ENCODE measurements around the gene XPR1. TPM values are rescaled to one million over a fixed set of nuclear protein-coding genes. Genes with fewer than 3 reads are reported as not detected.

The XPR1 gene
- total RNA-seq, 1 donor from 2014 or later = 71.8 TPM

DNA sequence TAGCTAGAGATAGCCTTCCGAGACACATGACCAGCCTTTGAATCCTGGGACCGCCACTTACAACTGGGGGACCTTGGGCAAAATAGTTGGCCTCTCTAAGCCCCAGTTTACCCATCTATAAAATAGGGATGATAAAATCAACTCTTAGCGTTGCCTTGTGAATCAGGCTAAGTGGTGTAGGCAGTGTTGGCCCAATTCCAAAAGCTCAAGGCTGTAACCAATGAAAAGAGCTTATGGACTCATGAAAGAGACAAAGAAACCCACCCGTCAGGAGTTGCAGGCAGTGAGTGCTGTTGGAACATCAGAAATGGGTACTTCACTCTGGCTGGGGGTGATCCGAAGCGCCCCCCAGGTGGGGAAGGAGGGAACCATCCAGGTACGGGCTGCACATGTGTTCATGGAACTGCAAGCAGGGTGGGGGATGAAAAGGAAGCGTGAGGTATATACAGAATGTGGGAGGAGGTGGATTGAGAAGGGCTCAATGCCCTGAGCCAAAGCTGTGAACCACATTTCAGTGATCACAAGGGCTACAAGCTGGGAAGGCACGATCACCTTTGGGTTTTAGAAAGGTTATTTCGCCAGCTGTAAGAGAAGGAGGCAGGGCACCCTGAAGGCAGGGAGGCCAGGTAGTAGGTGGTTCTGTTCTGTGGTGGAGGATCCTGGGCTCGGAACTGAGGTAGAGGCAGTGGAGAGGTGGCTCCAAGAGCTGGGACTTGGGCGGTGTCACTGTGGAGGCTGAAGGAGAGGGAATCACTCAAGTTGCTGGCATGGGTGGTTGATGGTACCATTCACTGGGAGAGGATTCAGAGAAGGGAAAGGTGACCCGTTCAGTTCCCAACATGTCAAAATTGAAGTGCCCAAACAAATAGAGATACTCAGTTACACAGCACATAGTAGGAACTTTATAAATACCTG, 269.5 kb downstream of the XPR1 start:
- H3K4me3 Mint-ChIP-seq (ENCODE audit: unreplicated experiment) = no peak overlapping the region
- peaks cover 4% of the 10 kb centered on the region for H3K36me3 Mint-ChIP-seq (ENCODE audit: low read depth, unreplicated experiment)
- no peaks in the 10 kb centered on the region for H3K9me3 Mint-ChIP-seq (ENCODE audit: unreplicated experiment)
- peaks cover 6% of the 10 kb centered on the region for H3K4me1 Mint-ChIP-seq (ENCODE audit: unreplicated experiment)
- DNase-seq (ENCODE audit: low spot score) = no peak
- no peak overlapping the region for H3K27ac Mint-ChIP-seq (ENCODE audit: unreplicated experiment)
- TF ChIP-seq, protein P1, sequence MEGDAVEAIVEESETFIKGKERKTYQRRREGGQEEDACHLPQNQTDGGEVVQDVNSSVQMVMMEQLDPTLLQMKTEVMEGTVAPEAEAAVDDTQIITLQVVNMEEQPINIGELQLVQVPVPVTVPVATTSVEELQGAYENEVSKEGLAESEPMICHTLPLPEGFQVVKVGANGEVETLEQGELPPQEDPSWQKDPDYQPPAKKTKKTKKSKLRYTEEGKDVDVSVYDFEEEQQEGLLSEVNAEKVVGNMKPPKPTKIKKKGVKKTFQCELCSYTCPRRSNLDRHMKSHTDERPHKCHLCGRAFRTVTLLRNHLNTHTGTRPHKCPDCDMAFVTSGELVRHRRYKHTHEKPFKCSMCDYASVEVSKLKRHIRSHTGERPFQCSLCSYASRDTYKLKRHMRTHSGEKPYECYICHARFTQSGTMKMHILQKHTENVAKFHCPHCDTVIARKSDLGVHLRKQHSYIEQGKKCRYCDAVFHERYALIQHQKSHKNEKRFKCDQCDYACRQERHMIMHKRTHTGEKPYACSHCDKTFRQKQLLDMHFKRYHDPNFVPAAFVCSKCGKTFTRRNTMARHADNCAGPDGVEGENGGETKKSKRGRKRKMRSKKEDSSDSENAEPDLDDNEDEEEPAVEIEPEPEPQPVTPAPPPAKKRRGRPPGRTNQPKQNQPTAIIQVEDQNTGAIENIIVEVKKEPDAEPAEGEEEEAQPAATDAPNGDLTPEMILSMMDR (IDR thresholded peaks at IDR 0.05; ENCODE audit: unreplicated experiment) = no peak
- peaks cover 17% of the 10 kb centered on the region for H3K27me3 Mint-ChIP-seq (ENCODE audit: unreplicated experiment)

DNA sequence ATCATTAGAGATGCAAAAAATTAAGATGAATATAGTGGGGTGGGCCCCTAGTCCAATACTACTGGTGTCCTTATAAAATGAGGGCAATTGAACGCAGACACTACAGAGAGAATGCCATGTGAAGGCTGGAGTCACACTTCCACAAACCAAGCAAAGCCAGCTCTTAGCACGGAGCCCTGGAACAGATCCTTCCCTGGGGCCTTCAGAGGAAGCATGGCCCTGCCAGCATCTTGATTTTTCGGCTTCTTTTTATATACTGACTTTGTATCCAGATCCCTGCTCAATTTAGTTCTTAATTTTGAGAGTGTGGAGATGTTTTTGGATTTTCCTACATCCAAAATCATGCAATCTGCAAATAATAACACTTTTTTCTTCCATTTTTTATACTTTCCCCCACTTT, 270.7 kb downstream of the XPR1 start:
- TF ChIP-seq, protein P1 (IDR thresholded peaks at IDR 0.05; ENCODE audit: unreplicated experiment) = no peak
- no peaks in the 10 kb centered on the region for H3K9me3 Mint-ChIP-seq (ENCODE audit: unreplicated experiment)

DNA sequence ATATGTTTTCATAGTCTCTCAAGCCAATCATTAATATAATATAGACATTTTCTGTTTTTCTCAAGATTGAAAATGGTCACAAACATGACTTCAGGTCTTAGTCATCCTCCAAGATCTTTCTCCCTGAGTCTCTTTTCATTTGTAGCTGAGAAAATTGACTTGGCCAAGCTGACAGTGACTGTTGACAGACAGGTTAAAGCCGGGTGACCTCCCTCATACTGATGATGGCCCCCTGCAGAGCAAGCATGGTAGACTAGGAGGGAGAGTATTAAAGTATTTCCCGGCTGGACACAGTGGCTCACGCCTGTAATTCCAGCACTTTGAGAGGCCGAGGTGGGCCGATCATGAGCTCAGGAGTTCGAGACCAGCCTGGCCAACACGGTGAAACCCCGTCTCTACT, 274.1 kb downstream of the XPR1 start:
- DNase-seq (ENCODE audit: low spot score) = no peak
- H3K36me3 Mint-ChIP-seq (ENCODE audit: low read depth, unreplicated experiment) = no peaks in the 10 kb centered on the region
- H3K4me3 Mint-ChIP-seq (ENCODE audit: unreplicated experiment) = no peak overlapping the region
- TF ChIP-seq, protein P1 (IDR thresholded peaks at IDR 0.05; ENCODE audit: unreplicated experiment) = no peak
- H3K9me3 Mint-ChIP-seq (ENCODE audit: unreplicated experiment) = no peaks in the 10 kb centered on the region
- peaks cover 8% of the 10 kb centered on the region for H3K27me3 Mint-ChIP-seq (ENCODE audit: unreplicated experiment)
- H3K4me1 Mint-ChIP-seq (ENCODE audit: unreplicated experiment) = peaks cover 7% of the 10 kb centered on the region
- no peak overlapping the region for H3K27ac Mint-ChIP-seq (ENCODE audit: unreplicated experiment)

More for the DNA sequence above, 270.7 kb downstream of the XPR1 start:
- Mint-ChIP-seq H3K27ac (ENCODE audit: unreplicated experiment) (no peak overlapping the region), H3K4me3 (ENCODE audit: unreplicated experiment) (no peak overlapping the region), H3K36me3 (ENCODE audit: low read depth, unreplicated experiment) (peaks cover 4% of the 10 kb centered on the region), H3K27me3 (ENCODE audit: unreplicated experiment) (peaks cover 17% of the 10 kb centered on the region), H3K4me1 (ENCODE audit: unreplicated experiment) (peaks cover 6% of the 10 kb centered on the region)
- DNase-seq (ENCODE audit: low spot score) = no peak

DNA sequence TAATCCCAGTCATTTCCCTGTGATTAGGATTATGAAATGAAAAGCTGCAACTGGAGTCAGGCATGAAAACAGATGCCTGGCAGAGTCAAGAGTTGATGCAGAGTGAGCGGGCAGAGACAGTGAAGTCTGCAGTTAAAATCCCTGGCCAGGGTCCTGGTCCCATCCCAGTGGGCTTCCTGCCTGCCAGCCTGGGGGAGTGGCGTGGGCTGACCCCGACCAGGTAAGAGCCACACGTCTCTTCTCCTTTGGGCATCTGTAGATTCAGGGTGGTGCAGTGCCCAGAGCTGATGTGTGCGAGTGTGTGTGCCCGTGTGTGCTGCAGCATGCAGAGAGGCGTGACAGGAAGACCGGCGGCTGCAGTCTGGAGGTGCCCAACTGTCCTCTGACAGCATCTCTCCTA, 274.7 kb downstream of the XPR1 start:
- H3K27ac Mint-ChIP-seq (ENCODE audit: unreplicated experiment) = no peak overlapping the region
- H3K4me3 Mint-ChIP-seq (ENCODE audit: unreplicated experiment) = no peak overlapping the region
- H3K36me3 Mint-ChIP-seq (ENCODE audit: low read depth, unreplicated experiment) = no peaks in the 10 kb centered on the region
- peaks cover 7% of the 10 kb centered on the region for H3K27me3 Mint-ChIP-seq (ENCODE audit: unreplicated experiment)
- H3K4me1 Mint-ChIP-seq (ENCODE audit: unreplicated experiment) = peaks cover 8% of the 10 kb centered on the region
- DNase-seq (ENCODE audit: low spot score) = no peak
- TF ChIP-seq, protein P1 (IDR thresholded peaks at IDR 0.05; ENCODE audit: unreplicated experiment) = no peak
- no peaks in the 10 kb centered on the region for H3K9me3 Mint-ChIP-seq (ENCODE audit: unreplicated experiment)

Measured in endothelial cell (in vitro differentiated cells).